OCI-LY3 (cell line): ENCODE measurements around the gene GNA12.

Experiments
- H2AFZ ChIP-seq: fragments of 200-600, 300-600 bp; shearing (Covaris generic); 2 replicates; pipeline ENCODE4 v1.6.0; 2014; ENCODE audit warnings: antibody characterized with exemption, low read depth, low read length
- H3K27ac ChIP-seq: fragments of 200-600, 300-600 bp; sonication (generic); 2 replicates; pipeline ENCODE4 v1.5.1; 2014; ENCODE audit warnings: mild to moderate bottlenecking, low read length, moderate library complexity, mixed read lengths
- H3K27me3 ChIP-seq: fragments of 200-600, 300-600 bp; sonication (generic); 2 replicates; pipeline ENCODE4 v1.6.1; 2014; ENCODE audit warnings: low read depth, low read length, mixed read lengths
- H3K36me3 ChIP-seq: fragments of 200-600, 300-600 bp; sonication (generic); replicated peaks from 2 replicates; pipeline ENCODE3; 2014; ENCODE audit warnings: low read depth, low read length, mixed read lengths
- H3K4me1 ChIP-seq: fragments of 300-600, 200-600 bp; sonication (generic); 2 replicates; pipeline ENCODE4 v1.6.1; 2014; ENCODE audit warnings: low read length, mixed read lengths
- H3K4me2 ChIP-seq: fragments of 200-600, 300-600 bp; sonication (generic); 2 replicates; pipeline ENCODE4 v1.6.1; 2014; ENCODE audit warnings: low read length, mixed read lengths
- H3K4me3 ChIP-seq: fragments of 300-600, 200-600 bp; sonication (generic); 2 replicates; pipeline ENCODE4 v1.5.1; 2014; ENCODE audit warnings: antibody characterized with exemption, mild to moderate bottlenecking, low read length, moderate library complexity
- H3K79me2 ChIP-seq: fragments of 300-600, 200-600 bp; shearing (Covaris generic); 2 replicates; pipeline ENCODE4 v1.6.1; 2014; ENCODE audit warnings: mild to moderate bottlenecking, low read length, mixed read lengths
- H3K9ac ChIP-seq: fragments of 300-600, 200-600 bp; shearing (Covaris generic); 2 replicates; pipeline ENCODE4 v1.6.0; 2014; ENCODE audit warnings: mild to moderate bottlenecking, low read length, moderate library complexity
- H3K9me3 ChIP-seq: fragments of 200-600, 300-600 bp; shearing (Covaris generic); 2 replicates; pipeline ENCODE4 v1.6.1; 2014; ENCODE audit warnings: low read length, mixed read lengths; ENCODE audit not compliant: insufficient read depth
- H4K20me1 ChIP-seq: fragments of 200-600, 300-600 bp; sonication (generic); 2 replicates; pipeline ENCODE4 v1.6.1; 2016; ENCODE audit warnings: low read length, mixed read lengths; ENCODE audit not compliant: insufficient read depth
- EZH2phosphoT487 ChIP-seq: fragments of 200-600 bp; shearing (Covaris generic); IDR thresholded peaks from 2 replicates; pipeline ENCODE4 v1.6.1; 2018; ENCODE audit warnings: antibody characterized with exemption, mixed run types, low read depth
- TF ChIP-seq, protein P1 (sequence below): fragments of 200-600, 300-600 bp; sonication (generic); IDR thresholded peaks from 2 replicates; pipeline ENCODE4 v1.5.1; 2014; ENCODE audit warnings: antibody characterized with exemption, low read length, low read depth

The GNA12 gene

DNA sequence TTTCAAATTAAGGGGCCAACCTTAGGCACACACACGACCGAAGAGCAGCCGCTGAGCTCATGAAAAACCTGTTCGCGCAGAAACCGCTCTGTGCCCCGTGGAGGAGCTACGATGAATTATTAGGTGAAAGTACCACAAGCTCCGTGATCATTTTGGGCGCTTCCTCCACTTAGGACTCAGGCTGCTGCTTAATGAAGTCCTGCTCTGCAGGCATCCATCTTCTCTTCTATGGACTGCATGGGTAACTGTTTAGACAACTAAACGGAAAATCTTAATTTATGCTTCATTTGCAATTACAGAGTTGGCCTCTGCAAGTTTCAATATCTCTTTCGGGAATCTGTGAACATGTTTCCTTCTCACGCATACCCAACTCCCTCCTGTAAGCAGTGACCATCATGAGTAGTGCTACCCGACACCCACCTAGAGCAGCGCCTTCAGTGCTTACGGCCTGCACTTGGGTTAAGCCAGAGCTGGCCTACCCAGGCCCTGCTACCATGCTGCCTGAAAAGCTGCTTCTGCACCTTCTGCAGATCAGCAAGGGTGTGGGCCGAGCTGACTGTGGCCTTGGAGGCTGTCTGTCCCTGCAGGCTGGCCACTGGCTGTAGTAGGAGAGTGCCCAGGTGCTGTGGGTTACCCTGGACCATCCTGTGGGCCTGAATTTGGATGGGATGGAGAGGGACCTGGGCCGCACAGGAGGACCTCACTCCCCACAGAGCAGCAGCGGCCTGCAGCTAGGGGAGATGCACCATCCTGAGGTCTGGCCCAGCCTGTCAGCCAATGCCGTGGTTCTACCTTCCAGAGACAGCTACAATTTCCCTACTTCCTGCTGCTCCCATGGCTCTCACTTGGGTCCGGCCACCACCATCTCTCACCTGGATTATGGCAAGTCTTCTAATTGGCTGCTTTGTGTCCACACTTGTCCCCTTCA, 36.0 kb downstream of the GNA12 start:
- Histone ChIP-seq H3K4me1 (peaks cover 24% of the 10 kb centered on the region), H3K27me3 (no peaks in the 10 kb centered on the region), H3K4me3 (peak overlapping the region; percentile 35), H4K20me1 (0 out of 2 replicates have a peak, but pooled peaks cover 3% of the 10 kb centered on the region), H3K9ac (no peak overlapping the region), H3K4me2 (peak overlapping the region; percentile 59), H3K9me3 (no peaks in the 10 kb centered on the region), H2AFZ (no peak overlapping the region), H3K36me3 (no peaks in the 10 kb centered on the region), H3K79me2 (peaks cover 8% of the 10 kb centered on the region; the same call in 1 of the 2 replicates), H3K27ac (no peak overlapping the region)
- no peak for TF ChIP-seq EZH2phosphoT487
- TF ChIP-seq, protein P1, sequence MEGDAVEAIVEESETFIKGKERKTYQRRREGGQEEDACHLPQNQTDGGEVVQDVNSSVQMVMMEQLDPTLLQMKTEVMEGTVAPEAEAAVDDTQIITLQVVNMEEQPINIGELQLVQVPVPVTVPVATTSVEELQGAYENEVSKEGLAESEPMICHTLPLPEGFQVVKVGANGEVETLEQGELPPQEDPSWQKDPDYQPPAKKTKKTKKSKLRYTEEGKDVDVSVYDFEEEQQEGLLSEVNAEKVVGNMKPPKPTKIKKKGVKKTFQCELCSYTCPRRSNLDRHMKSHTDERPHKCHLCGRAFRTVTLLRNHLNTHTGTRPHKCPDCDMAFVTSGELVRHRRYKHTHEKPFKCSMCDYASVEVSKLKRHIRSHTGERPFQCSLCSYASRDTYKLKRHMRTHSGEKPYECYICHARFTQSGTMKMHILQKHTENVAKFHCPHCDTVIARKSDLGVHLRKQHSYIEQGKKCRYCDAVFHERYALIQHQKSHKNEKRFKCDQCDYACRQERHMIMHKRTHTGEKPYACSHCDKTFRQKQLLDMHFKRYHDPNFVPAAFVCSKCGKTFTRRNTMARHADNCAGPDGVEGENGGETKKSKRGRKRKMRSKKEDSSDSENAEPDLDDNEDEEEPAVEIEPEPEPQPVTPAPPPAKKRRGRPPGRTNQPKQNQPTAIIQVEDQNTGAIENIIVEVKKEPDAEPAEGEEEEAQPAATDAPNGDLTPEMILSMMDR: no peak

DNA sequence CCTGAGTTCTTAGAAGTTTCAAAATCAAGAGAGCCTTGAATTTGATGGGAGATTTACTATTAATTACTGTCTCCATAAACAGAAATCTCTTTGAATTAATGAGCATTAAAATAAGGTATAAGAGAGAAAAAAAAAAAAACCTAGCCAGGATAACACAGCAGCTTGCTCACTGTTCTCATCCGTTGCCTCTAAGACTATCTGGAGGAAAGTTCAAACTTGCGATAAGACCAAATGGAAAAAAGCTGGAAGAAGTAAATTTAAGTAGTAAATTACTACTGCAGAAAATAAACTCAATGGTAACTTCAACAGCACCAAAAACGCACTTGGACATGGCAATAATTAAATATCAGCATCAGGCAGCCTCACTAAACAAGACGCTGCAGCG, 36.7 kb downstream of the GNA12 start:
- Histone ChIP-seq H3K27me3 (no peaks in the 10 kb centered on the region), H3K4me1 (peaks cover 31% of the 10 kb centered on the region), H3K9ac (no peak overlapping the region), H3K36me3 (no peaks in the 10 kb centered on the region), H3K4me3 (peak overlapping the region; percentile 35), H4K20me1 (0 out of 2 replicates have a peak, but pooled peaks cover 3% of the 10 kb centered on the region), H3K9me3 (no peaks in the 10 kb centered on the region), H3K4me2 (peak overlapping the region; percentile 59), H2AFZ (no peak overlapping the region), H3K79me2 (peaks cover 12% of the 10 kb centered on the region; the same call in 1 of the 2 replicates), H3K27ac (no peak overlapping the region)
- TF ChIP-seq, protein P1: no peak
- no peak for TF ChIP-seq EZH2phosphoT487

DNA sequence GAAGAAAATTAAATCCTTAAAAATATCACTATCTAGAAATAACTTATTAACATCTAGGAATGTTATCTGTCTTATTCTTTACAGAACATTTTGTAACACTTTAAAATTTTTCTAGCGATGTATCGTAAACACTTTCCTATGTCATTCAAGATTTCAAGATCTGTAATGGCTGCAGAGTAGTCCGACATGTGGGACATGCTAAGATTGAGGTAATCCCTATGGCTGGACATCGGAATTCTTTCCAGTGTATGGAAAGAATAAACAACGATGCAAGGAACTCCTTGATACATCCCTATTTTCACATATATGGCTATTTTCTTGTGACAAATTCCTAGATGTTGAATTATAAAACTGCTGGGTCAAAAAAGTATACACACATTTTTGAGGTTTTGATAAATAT, 37.5 kb downstream of the GNA12 start:
- Histone ChIP-seq H3K9ac (no peak overlapping the region), H3K4me1 (peaks cover 40% of the 10 kb centered on the region), H3K36me3 (no peaks in the 10 kb centered on the region), H3K4me3 (no peak overlapping the region), H4K20me1 (0 out of 2 replicates have a peak, but pooled peaks cover 3% of the 10 kb centered on the region), H2AFZ (no peak overlapping the region), H3K27me3 (no peaks in the 10 kb centered on the region), H3K27ac (no peak overlapping the region), H3K9me3 (no peaks in the 10 kb centered on the region), H3K79me2 (peaks cover 12% of the 10 kb centered on the region; the same call in 1 of the 2 replicates), H3K4me2 (no peak overlapping the region)
- TF ChIP-seq EZH2phosphoT487: no peak
- TF ChIP-seq, protein P1: no peak

DNA sequence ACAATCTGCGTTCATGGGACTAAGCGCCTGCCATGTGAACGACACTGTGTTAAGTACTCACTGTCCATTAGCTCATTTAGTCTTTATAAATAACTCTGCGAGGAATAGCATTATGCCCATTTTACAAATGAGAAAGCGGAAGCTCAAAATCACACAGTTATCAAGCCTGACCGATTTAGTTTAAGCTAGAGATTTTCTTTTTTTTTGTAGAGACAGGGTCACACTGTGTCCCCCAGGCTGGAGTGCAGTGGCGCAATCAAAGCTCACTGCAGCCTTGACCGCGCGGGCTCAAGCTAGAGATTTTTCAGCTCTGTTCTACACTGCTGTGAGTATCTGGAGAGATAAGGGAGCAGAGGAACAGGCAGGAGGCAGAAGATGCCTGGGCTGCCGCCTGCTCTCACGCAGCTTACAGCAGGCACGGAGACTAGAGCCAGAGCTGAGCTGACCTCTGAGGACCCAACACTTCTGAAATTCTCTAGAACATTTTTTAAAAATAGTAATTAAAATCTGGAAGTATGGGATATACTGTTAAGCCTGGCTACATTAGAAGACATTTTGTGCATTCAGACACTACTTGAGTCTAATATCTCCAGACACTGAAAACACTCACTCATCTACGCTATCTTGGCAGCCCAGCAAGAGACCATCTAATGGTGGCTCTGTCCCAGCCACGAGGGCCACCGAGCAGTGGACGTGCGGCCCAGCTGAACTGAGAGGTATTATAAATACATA, 38.7 kb downstream of the GNA12 start:
- H3K79me2 ChIP-seq: peaks cover 22% of the 10 kb centered on the region
- H3K36me3 ChIP-seq: no peaks in the 10 kb centered on the region
- H4K20me1 ChIP-seq: 0 out of 2 replicates have a peak, but pooled peaks cover 3% of the 10 kb centered on the region
- H3K9me3 ChIP-seq: no peaks in the 10 kb centered on the region
- peaks cover 52% of the 10 kb centered on the region for H3K4me1 ChIP-seq
- no peak overlapping the region for H3K9ac ChIP-seq
- H3K4me2 ChIP-seq: no peak overlapping the region
- H3K27me3 ChIP-seq: no peaks in the 10 kb centered on the region
- no peak overlapping the region for H3K4me3 ChIP-seq
- TF ChIP-seq, protein P1: no peak
- no peak overlapping the region for H3K27ac ChIP-seq
- no peak overlapping the region for H2AFZ ChIP-seq
